Measurements from ENCODE around the gene SOCS1. TPM values are rescaled to one million over a fixed set of nuclear protein-coding genes. Genes with fewer than 3 reads are reported as not detected.

Gene SOCS1
- total RNA-seq, 1 donor from 2014 or later, result 10.6 TPM

DNA sequence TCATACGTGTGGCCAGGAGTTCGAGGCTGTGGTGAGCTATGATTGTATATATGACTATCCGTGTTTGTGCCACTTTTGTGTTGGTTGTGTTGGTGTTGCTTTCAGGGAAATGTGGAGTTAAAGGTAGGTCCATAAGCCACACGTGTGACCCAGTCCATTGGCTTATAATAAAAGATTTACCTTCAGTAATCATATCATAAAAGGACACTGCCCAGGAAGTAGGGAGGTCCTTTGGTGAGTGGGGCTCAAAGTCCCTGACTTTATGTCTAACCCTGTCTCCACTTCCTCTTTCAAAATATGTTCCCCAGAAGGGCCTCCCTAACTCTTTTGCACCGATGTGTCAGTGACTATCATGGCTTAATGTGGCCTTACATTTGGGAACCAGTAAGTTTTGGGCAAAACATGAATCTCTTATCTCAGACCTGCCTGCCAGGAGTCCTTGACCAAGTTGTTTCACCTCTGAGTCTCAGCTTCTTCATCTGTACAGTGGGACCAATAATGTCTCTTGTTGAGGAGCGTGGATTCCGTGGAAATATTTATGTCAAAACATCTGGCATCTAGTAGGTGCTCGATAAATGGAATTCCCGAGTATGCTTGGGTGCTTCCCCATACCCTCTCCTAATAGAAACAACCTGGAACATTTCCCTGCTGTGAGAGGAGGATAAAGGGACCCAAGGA lies 8.3 kb upstream of the SOCS1 start:
- peaks cover 10% of the 10 kb centered on the region for H3K27me3 Mint-ChIP-seq (ENCODE audit: unreplicated experiment)

GRCh38 chr16:11263737-11264136 lies 7.7 kb upstream of the SOCS1 start:
- no peaks in the 10 kb centered on the region for H3K9me3 Mint-ChIP-seq (ENCODE audit: unreplicated experiment)

More for the DNA sequence above, 8.3 kb upstream of the SOCS1 start:
- TF ChIP-seq CTCF (IDR thresholded peaks at IDR 0.05), result no peak
- Mint-ChIP-seq H3K36me3 (ENCODE audit: unreplicated experiment) (no peaks in the 10 kb centered on the region), H3K4me3 (ENCODE audit: unreplicated experiment) (no peak overlapping the region), H3K9me3 (ENCODE audit: unreplicated experiment) (no peaks in the 10 kb centered on the region), H3K27ac (ENCODE audit: unreplicated experiment) (no peak overlapping the region), H3K4me1 (ENCODE audit: unreplicated experiment) (peaks cover 6% of the 10 kb centered on the region)
- no peak for DNase-seq (ENCODE audit: extremely low spot score, unreplicated experiment)

GRCh38 chr16:11262915-11263314 lies 6.9 kb upstream of the SOCS1 start:
- no peak for TF ChIP-seq CTCF (IDR thresholded peaks at IDR 0.05)
- DNase-seq (ENCODE audit: extremely low spot score, unreplicated experiment), result no peak
- Mint-ChIP-seq H3K9me3 (ENCODE audit: unreplicated experiment) (no peaks in the 10 kb centered on the region), H3K4me3 (ENCODE audit: unreplicated experiment) (no peak overlapping the region), H3K27ac (ENCODE audit: unreplicated experiment) (no peak overlapping the region), H3K27me3 (ENCODE audit: unreplicated experiment) (peaks cover 5% of the 10 kb centered on the region), H3K36me3 (ENCODE audit: unreplicated experiment) (no peaks in the 10 kb centered on the region), H3K4me1 (ENCODE audit: unreplicated experiment) (peaks cover 16% of the 10 kb centered on the region)

More at GRCh38 chr16:11263737-11264136, 7.7 kb upstream of the SOCS1 start:
- Mint-ChIP-seq H3K36me3 (ENCODE audit: unreplicated experiment) (no peaks in the 10 kb centered on the region), H3K27ac (ENCODE audit: unreplicated experiment) (no peak overlapping the region), H3K4me1 (ENCODE audit: unreplicated experiment) (peaks cover 12% of the 10 kb centered on the region), H3K27me3 (ENCODE audit: unreplicated experiment) (peaks cover 10% of the 10 kb centered on the region), H3K4me3 (ENCODE audit: unreplicated experiment) (no peak overlapping the region)
- DNase-seq (ENCODE audit: extremely low spot score, unreplicated experiment), result no peak
- TF ChIP-seq CTCF (IDR thresholded peaks at IDR 0.05), result no peak

GRCh38 chr16:11260596-11260966 lies 4.6 kb upstream of the SOCS1 start:
- peaks cover 23% of the 10 kb centered on the region for H3K4me1 Mint-ChIP-seq (ENCODE audit: unreplicated experiment)
- peaks cover 5% of the 10 kb centered on the region for H3K27me3 Mint-ChIP-seq (ENCODE audit: unreplicated experiment)
- no peak for TF ChIP-seq CTCF (IDR thresholded peaks at IDR 0.05)
- no peaks in the 10 kb centered on the region for H3K9me3 Mint-ChIP-seq (ENCODE audit: unreplicated experiment)
- no peaks in the 10 kb centered on the region for H3K36me3 Mint-ChIP-seq (ENCODE audit: unreplicated experiment)
- H3K27ac Mint-ChIP-seq (ENCODE audit: unreplicated experiment), result no peak overlapping the region
- DNase-seq (ENCODE audit: extremely low spot score, unreplicated experiment), result no peak
- H3K4me3 Mint-ChIP-seq (ENCODE audit: unreplicated experiment), result no peak overlapping the region

GRCh38 chr16:11259655-11260595 lies 3.9 kb upstream of the SOCS1 start:
- no peak for DNase-seq (ENCODE audit: extremely low spot score, unreplicated experiment)
- H3K4me3 Mint-ChIP-seq (ENCODE audit: unreplicated experiment), result no peak overlapping the region

More at GRCh38 chr16:11259655-11260595, 3.9 kb upstream of the SOCS1 start:
- Mint-ChIP-seq H3K27me3 (ENCODE audit: unreplicated experiment) (peaks cover 5% of the 10 kb centered on the region), H3K27ac (ENCODE audit: unreplicated experiment) (no peak overlapping the region), H3K36me3 (ENCODE audit: unreplicated experiment) (no peaks in the 10 kb centered on the region), H3K9me3 (ENCODE audit: unreplicated experiment) (no peaks in the 10 kb centered on the region), H3K4me1 (ENCODE audit: unreplicated experiment) (peaks cover 23% of the 10 kb centered on the region)
- no peak for TF ChIP-seq CTCF (IDR thresholded peaks at IDR 0.05)
